ENCODE results near the gene ZNF770.

- TF ChIP-seq POLR2A (IDR thresholded peaks at IDR 0.05) (no peak), EP300 (IDR thresholded peaks at IDR 0.05) (no peak), CTCF (IDR thresholded peaks at IDR 0.05) (no peak)
Observed at GRCh38 chr15:34952481-34952880, 35.6 kb downstream of the ZNF770 start.

Data from ovary (tissue), 3 donors.